ENCODE data around the gene LYPD1. TPM values are rescaled to one million over a fixed set of nuclear protein-coding genes. Genes with fewer than 3 reads are reported as not detected.

Gene LYPD1
- total RNA-seq, 1 experiment from 2014 or later: 28.6 TPM

- DNase-seq (ENCODE audit: low spot score): no peak
Observed at GRCh38 chr2:132668189-132668823, 1.7 kb downstream of the LYPD1 start.

GRCh38 chr2:132667706-132668105, 2.3 kb downstream of the LYPD1 start:
- no peak for DNase-seq (ENCODE audit: low spot score)

- no peak for DNase-seq (ENCODE audit: low spot score)
Observed at GRCh38 chr2:132665401-132666140, 4.4 kb downstream of the LYPD1 start.

- peak; percentile 25 for DNase-seq (ENCODE audit: low spot score)
Observed at GRCh38 chr2:132664096-132664495, 5.9 kb downstream of the LYPD1 start.

- DNase-seq (ENCODE audit: low spot score): no peak
Observed at GRCh38 chr2:132662732-132663131, 7.3 kb downstream of the LYPD1 start.

GRCh38 chr2:132659331-132659730, 10.7 kb downstream of the LYPD1 start:
- no peak for DNase-seq (ENCODE audit: low spot score)

GRCh38 chr2:132656266-132656975, 13.6 kb downstream of the LYPD1 start:
- DNase-seq (ENCODE audit: low spot score): no peak

GRCh38 chr2:132654968-132655367, 15.0 kb downstream of the LYPD1 start:
- no peak for DNase-seq (ENCODE audit: low spot score)

- no peak for DNase-seq (ENCODE audit: low spot score)
Observed at GRCh38 chr2:132654335-132654734, 15.7 kb downstream of the LYPD1 start.

GRCh38 chr2:132652474-132652873, 17.5 kb downstream of the LYPD1 start:
- DNase-seq (ENCODE audit: low spot score): no peak

- DNase-seq (ENCODE audit: low spot score): peak; percentile 46
Observed at GRCh38 chr2:132651115-132652045, 18.6 kb downstream of the LYPD1 start.

- DNase-seq (ENCODE audit: low spot score): no peak
Observed at GRCh38 chr2:132646540-132647108, 23.4 kb downstream of the LYPD1 start.

GRCh38 chr2:132645722-132646539, 24.1 kb downstream of the LYPD1 start:
- no peak for DNase-seq (ENCODE audit: low spot score)

GRCh38 chr2:132645176-132645575, 24.8 kb downstream of the LYPD1 start:
- DNase-seq (ENCODE audit: low spot score): no peak

- no peak for DNase-seq (ENCODE audit: low spot score)
Observed at GRCh38 chr2:132642415-132642814, 27.6 kb downstream of the LYPD1 start.

GRCh38 chr2:132641819-132642218, 28.2 kb downstream of the LYPD1 start:
- no peak for DNase-seq (ENCODE audit: low spot score)

GRCh38 chr2:132640116-132640515, 29.9 kb downstream of the LYPD1 start:
- no peak for DNase-seq (ENCODE audit: low spot score)

- no peak for DNase-seq (ENCODE audit: low spot score)
Observed at GRCh38 chr2:132638313-132639040, 31.5 kb downstream of the LYPD1 start.

- DNase-seq (ENCODE audit: low spot score): no peak
Observed at GRCh38 chr2:132636346-132636745, 33.7 kb downstream of the LYPD1 start.

GRCh38 chr2:132633635-132634034, 36.4 kb downstream of the LYPD1 start:
- no peak for DNase-seq (ENCODE audit: low spot score)
